Esophagus squamous epithelium (tissue), 5 donors: Measurements from ENCODE around the gene DAB1. TPM values are rescaled to one million over a fixed set of nuclear protein-coding genes. Genes with fewer than 3 reads are reported as not detected.
A peak's percentile ranks its signal among the peaks of the same experiment; 100 is the strongest.

Experiments used
- DNase-seq: peaks from one replicate; lab custom pipeline; 2025; lab: John Stamatoyannopoulos, UW
- H3K27ac ChIP-seq, 4 donors: fragments of 200-600 bp; sonication (generic); one replicate each; pipeline ENCODE4 v1.5.1; 2016 to 2019; ENCODE audit warnings: mild to moderate bottlenecking in 1 of 4
- H3K27me3 ChIP-seq, 4 donors: fragments of 200-600 bp; sonication (generic); 1 replicate in 3 of 4; 2 replicates in 1 of 4; pipeline versions ENCODE4 v1.5.1 to v1.6.0; 2017 to 2021; ENCODE audit warnings: antibody characterized with exemption in 1 of 4
- H3K36me3 ChIP-seq, 3 donors: fragments of 200-600 bp; sonication (generic); one replicate each; pipeline ENCODE4 v1.5.1; 2016 to 2019
- H3K4me1 ChIP-seq, 3 donors: fragments of 200-600 bp; sonication (generic); one replicate each; pipeline ENCODE4 v1.5.1; 2017 to 2019
- H3K4me3 ChIP-seq, 4 donors: fragments of 200-600 bp; sonication (generic); 1 replicate in 3 of 4; 2 replicates in 1 of 4; pipeline ENCODE4 v1.5.1; 2016 to 2019; ENCODE audit warnings: mild to moderate bottlenecking in 2 of 4, moderate library complexity in 1 of 4
- H3K9me3 ChIP-seq, 3 donors: fragments of 200-600 bp; sonication (generic); one replicate each; pipeline ENCODE4 v1.5.1; 2016 to 2019
- POLR2A ChIP-seq, 4 donors: fragments of 450-650 bp; IDR thresholded peaks; one replicate each; pipeline ENCODE4 v1.6.1; 2017; ENCODE audit warnings: antibody characterized with exemption in 4 of 4, mild to moderate bottlenecking in 4 of 4, moderate library complexity in 3 of 4
- WGBS, 2 donors: methylation state at CpG; one replicate each; pipeline ENCODE4 v1.1.5; 2018; 5-methylcytosine and 5-hydroxymethylcytosine counted together
- intact Hi-C: fragments of 100-400 bp; cut with DNase I; formaldehyde crosslinking; loops from one replicate; pipeline ENCODE4 v1.15.0; 2022
- total RNA-seq, 4 donors: library from RNA; depleted of rRNA; stranded (reverse); fragments of >200 nt; gene quantifications; one replicate each; pipeline ENCODE4 v1.1.0, GENCODE V29; 2016
- TF ChIP-seq, protein P1 (sequence below), 6 experiments: fragments of 450-650 bp in 4 of 6; fragments of 200-600 bp in 2 of 6; sonication (generic) in 2 of 6; IDR thresholded peaks; one replicate each; pipeline ENCODE4 v1.5.1; 2016 to 2019; ENCODE audit warnings: antibody characterized with exemption in 6 of 6, mild to moderate bottlenecking in 4 of 6, moderate library complexity in 4 of 6
- donor health status: DM: yes; HTN: yes; CAD: no.

The DAB1 gene
- total RNA-seq, 4 donors from 2014 or later = under 0.01 TPM; not detected in 3

DNA sequence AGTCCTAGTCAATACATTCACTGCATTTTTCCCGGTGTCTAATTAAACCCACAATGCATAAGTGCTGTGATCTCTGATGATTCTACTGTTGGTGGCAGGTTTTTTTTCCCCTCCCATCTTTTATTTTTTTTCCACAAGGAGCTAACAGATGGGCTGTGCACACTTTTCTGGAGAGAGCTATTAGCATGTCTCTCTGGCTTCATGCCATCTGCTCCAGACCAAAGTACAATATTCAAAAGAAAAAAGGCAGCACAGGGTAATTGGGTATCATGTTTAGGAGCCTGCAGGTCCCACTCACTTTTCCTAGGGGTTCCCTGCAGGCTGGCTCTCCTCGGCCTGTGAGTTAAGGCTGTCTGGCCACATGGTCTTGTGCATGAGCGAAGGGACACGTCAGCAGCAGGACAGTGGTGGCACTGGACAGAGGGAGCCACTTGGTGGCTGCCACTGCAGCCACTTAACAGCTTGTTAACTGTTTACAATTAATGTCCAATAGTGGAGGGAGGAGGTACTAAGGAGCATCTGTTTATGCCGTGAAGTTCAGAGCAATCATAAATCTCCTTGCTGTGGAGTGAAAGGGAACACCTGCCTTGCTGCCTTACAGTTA lies 404.5 kb downstream of the DAB1 start:
- Histone ChIP-seq H3K27me3 (no peaks in the 10 kb centered on the region), H3K27ac (no peak overlapping the region), H3K4me3 (no peak overlapping the region), H3K4me1 (no peaks in the 10 kb centered on the region), H3K9me3 (no peaks in the 10 kb centered on the region), H3K36me3 (no peaks in the 10 kb centered on the region)
- intact Hi-C loops = no loop called here
- WGBS, 2 donors = 81 to 83% methylated on average over 5 of the region's 5 CpGs
- no peak for DNase-seq
- TF ChIP-seq POLR2A (IDR thresholded peaks at IDR 0.05) = no peak
- TF ChIP-seq, protein P1, sequence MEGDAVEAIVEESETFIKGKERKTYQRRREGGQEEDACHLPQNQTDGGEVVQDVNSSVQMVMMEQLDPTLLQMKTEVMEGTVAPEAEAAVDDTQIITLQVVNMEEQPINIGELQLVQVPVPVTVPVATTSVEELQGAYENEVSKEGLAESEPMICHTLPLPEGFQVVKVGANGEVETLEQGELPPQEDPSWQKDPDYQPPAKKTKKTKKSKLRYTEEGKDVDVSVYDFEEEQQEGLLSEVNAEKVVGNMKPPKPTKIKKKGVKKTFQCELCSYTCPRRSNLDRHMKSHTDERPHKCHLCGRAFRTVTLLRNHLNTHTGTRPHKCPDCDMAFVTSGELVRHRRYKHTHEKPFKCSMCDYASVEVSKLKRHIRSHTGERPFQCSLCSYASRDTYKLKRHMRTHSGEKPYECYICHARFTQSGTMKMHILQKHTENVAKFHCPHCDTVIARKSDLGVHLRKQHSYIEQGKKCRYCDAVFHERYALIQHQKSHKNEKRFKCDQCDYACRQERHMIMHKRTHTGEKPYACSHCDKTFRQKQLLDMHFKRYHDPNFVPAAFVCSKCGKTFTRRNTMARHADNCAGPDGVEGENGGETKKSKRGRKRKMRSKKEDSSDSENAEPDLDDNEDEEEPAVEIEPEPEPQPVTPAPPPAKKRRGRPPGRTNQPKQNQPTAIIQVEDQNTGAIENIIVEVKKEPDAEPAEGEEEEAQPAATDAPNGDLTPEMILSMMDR (IDR thresholded peaks at IDR 0.05) = no peak

GRCh38 chr1:57018119-57018518 lies 405.7 kb downstream of the DAB1 start:
- no peaks in the 10 kb centered on the region for H3K36me3 ChIP-seq
- intact Hi-C loops = no loop called here
- H3K9me3 ChIP-seq = no peaks in the 10 kb centered on the region
- TF ChIP-seq, protein P1 (IDR thresholded peaks at IDR 0.05) = no peak
- no peaks in the 10 kb centered on the region for H3K4me1 ChIP-seq
- no peak for DNase-seq
- no peaks in the 10 kb centered on the region for H3K27me3 ChIP-seq
- 90 to 92% methylated on average over 2 of the region's 2 CpGs for WGBS, 2 donors
- H3K4me3 ChIP-seq = no peak overlapping the region
- H3K27ac ChIP-seq = no peak overlapping the region

- intact Hi-C loops = no loop called here
- no peak for DNase-seq
- Histone ChIP-seq H3K4me3 (no peak overlapping the region), H3K27me3 (no peaks in the 10 kb centered on the region), H3K27ac (no peak overlapping the region), H3K4me1 (no peaks in the 10 kb centered on the region), H3K9me3 (no peaks in the 10 kb centered on the region), H3K36me3 (no peaks in the 10 kb centered on the region)
- WGBS, 2 donors = 67 to 72% methylated on average over 7 of the region's 7 CpGs
- TF ChIP-seq POLR2A (IDR thresholded peaks at IDR 0.05) = no peak
- TF ChIP-seq, protein P1 (IDR thresholded peaks at IDR 0.05) = peak in 1 of 6 experiments; percentile 10
Measured at GRCh38 chr1:57017717-57018116, 406.1 kb downstream of the DAB1 start.

DNA sequence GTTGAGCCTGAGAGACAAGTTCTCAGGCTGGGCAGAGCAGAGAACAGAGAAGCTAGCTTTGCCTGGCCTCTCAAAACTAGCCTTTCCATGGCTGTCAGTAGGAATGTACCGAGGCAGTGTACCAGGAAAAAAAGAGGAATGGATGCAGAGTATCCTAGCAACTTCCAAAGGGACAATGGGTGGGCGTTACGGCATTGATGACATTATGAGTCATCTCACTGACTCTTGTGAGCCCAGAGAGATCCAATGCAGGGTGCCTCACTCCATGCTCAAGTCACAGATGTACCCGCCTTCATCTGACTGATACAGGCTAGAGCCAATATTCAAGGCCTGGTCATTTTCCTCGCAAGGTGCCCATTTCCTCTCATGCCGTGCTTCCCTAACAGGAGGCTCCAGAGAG lies 406.7 kb downstream of the DAB1 start:
- Histone ChIP-seq H3K27me3 (no peaks in the 10 kb centered on the region), H3K4me3 (no peak overlapping the region), H3K4me1 (no peaks in the 10 kb centered on the region), H3K9me3 (no peaks in the 10 kb centered on the region), H3K36me3 (no peaks in the 10 kb centered on the region), H3K27ac (no peak overlapping the region)
- no peak for TF ChIP-seq POLR2A (IDR thresholded peaks at IDR 0.05)
- TF ChIP-seq, protein P1 (IDR thresholded peaks at IDR 0.05) = no peak
- DNase-seq = no peak
- 81 to 85% methylated on average over 6 of the region's 6 CpGs for WGBS, 2 donors
- intact Hi-C loops = no loop called here

DNA sequence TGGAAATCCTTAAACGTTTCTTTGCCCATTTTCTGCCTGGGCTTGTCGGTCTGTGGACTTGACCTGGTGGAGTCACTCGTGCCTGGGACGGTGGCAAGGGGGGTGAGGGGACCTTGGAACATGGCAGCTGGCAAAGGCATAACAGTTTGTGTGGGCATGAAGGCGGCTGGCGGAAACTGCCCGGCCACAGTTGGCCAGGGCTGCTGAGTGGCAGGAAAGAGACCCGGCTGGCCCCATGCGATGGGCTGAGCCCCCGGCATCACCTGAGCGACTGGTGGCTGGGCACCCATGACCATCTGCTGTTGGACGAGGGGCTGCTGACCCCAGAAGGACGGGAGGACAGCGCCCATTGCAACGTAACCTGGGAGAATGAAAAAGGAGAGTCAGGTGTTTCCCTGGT lies 408.8 kb downstream of the DAB1 start:
- Histone ChIP-seq H3K9me3 (no peaks in the 10 kb centered on the region), H3K27ac (no peak overlapping the region), H3K4me1 (no peaks in the 10 kb centered on the region), H3K27me3 (no peaks in the 10 kb centered on the region), H3K4me3 (no peak overlapping the region), H3K36me3 (no peaks in the 10 kb centered on the region)
- TF ChIP-seq, protein P1 (IDR thresholded peaks at IDR 0.05) = no peak
- no peak for TF ChIP-seq POLR2A (IDR thresholded peaks at IDR 0.05)
- intact Hi-C loops = no loop called here
- DNase-seq = no peak
- WGBS, 2 donors = 78 to 80% methylated on average over 11 to 12 of the region's 15 CpGs
